ENCODE measurements around the gene TRIM7.

DNA sequence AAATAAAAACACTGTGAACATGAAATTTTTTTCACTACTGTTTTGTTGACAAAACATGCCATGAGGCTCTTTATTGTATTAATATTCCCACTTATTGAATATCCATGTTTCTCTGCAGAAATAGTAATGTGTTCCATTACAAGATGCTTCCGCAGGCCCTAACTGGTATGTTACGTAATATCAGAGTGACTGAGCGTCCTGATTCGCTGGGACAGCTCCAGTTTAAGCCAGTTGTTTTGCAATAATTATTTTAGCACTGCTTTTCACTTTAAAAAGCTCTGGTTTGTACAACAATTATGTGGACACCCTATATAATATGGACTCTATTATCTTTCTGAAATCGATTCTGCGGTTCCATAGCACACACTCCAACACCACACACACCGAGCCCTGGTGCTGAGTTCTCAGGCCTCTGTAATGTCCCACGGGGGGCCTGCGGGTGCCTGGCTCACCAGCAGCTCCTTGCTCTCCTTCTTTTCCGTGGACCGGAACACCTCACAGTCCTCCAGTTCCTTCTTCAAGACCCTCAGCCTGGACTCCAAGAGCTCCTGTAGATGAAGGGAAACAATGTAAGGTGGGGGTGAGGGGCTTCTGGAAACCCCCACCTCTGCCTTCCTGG, 1.8 kb downstream of the TRIM7 start:
- no peak for TF ChIP-seq CTCF (conservative IDR thresholded peaks at IDR 0.05; ENCODE audit: low read depth, low read length)
- TF ChIP-seq SMC3 (IDR thresholded peaks at IDR 0.05; ENCODE audit: low read depth, low read length): no peak

Measured in IMR-90 (cell line).